ENCODE data around the gene USP17L10.
"Not testable (repeated sequence)": the region's sequence is repeated elsewhere in the genome, so short reads cannot be mapped to it uniquely, and the experiment has no call there.

Gene USP17L10

GRCh38 chr4:9243579-9243978 lies 33.1 kb downstream of the USP17L10 start, which contains the start of gene USP17L17:
Gene USP17L17 (plus strand): TSS chr4:9243879. CDS start chr4:9243879, 0 bp downstream.
- H3K9me3 ChIP-seq (ENCODE audit: control insufficient read depth in 1 of 2, low read length in 2 of 2); H3K9ac ChIP-seq (ENCODE audit: low read depth in 1 of 2, low read length in 2 of 2); H3K36me3 ChIP-seq (ENCODE audit: control insufficient read depth in 1 of 2, insufficient read depth in 2 of 2, low read length in 2 of 2); H3K27me3 ChIP-seq (ENCODE audit: control insufficient read depth in 1 of 2, insufficient read depth in 2 of 2, low read length in 2 of 2); H3K4me3 ChIP-seq (ENCODE audit: low read depth in 1 of 2, low read length in 2 of 2); H3K27ac ChIP-seq (ENCODE audit: low read depth, low read length); H3K4me1 ChIP-seq (ENCODE audit: control insufficient read depth in 1 of 2, insufficient read depth in 2 of 2, low read length in 2 of 2): not testable (repeated sequence)

- H3K36me3 ChIP-seq (ENCODE audit: control insufficient read depth in 1 of 2, insufficient read depth in 2 of 2, low read length in 2 of 2); H3K4me1 ChIP-seq (ENCODE audit: control insufficient read depth in 1 of 2, insufficient read depth in 2 of 2, low read length in 2 of 2); H3K9me3 ChIP-seq (ENCODE audit: control insufficient read depth in 1 of 2, low read length in 2 of 2); H3K27ac ChIP-seq (ENCODE audit: low read depth, low read length); H3K9ac ChIP-seq (ENCODE audit: low read depth in 1 of 2, low read length in 2 of 2); H3K4me3 ChIP-seq (ENCODE audit: low read depth in 1 of 2, low read length in 2 of 2); H3K27me3 ChIP-seq (ENCODE audit: control insufficient read depth in 1 of 2, insufficient read depth in 2 of 2, low read length in 2 of 2): not testable (repeated sequence)
Measured at GRCh38 chr4:9247953-9248680, 37.7 kb downstream of the USP17L10 start, which contains the start of gene USP17L18. Gene USP17L18 (plus strand): TSS chr4:9248630. CDS start chr4:9248630, 0 bp downstream.

GRCh38 chr4:9253078-9253477 lies 42.6 kb downstream of the USP17L10 start, which contains the start of gene USP17L19:
Gene USP17L19 (plus strand): TSS chr4:9253378. CDS start chr4:9253378, 0 bp downstream.
- not testable (repeated sequence) for H3K36me3 ChIP-seq (ENCODE audit: control insufficient read depth in 1 of 2, insufficient read depth in 2 of 2, low read length in 2 of 2); H3K27me3 ChIP-seq (ENCODE audit: control insufficient read depth in 1 of 2, insufficient read depth in 2 of 2, low read length in 2 of 2); H3K4me1 ChIP-seq (ENCODE audit: control insufficient read depth in 1 of 2, insufficient read depth in 2 of 2, low read length in 2 of 2); H3K27ac ChIP-seq (ENCODE audit: low read depth, low read length); H3K4me3 ChIP-seq (ENCODE audit: low read depth in 1 of 2, low read length in 2 of 2); H3K9ac ChIP-seq (ENCODE audit: low read depth in 1 of 2, low read length in 2 of 2); H3K9me3 ChIP-seq (ENCODE audit: control insufficient read depth in 1 of 2, low read length in 2 of 2)

- H3K4me3 ChIP-seq (ENCODE audit: low read depth in 1 of 2, low read length in 2 of 2); H3K27ac ChIP-seq (ENCODE audit: low read depth, low read length); H3K36me3 ChIP-seq (ENCODE audit: control insufficient read depth in 1 of 2, insufficient read depth in 2 of 2, low read length in 2 of 2); H3K4me1 ChIP-seq (ENCODE audit: control insufficient read depth in 1 of 2, insufficient read depth in 2 of 2, low read length in 2 of 2); H3K9ac ChIP-seq (ENCODE audit: low read depth in 1 of 2, low read length in 2 of 2); H3K9me3 ChIP-seq (ENCODE audit: control insufficient read depth in 1 of 2, low read length in 2 of 2); H3K27me3 ChIP-seq (ENCODE audit: control insufficient read depth in 1 of 2, insufficient read depth in 2 of 2, low read length in 2 of 2): not testable (repeated sequence)
Measured at GRCh38 chr4:9257824-9258223, 47.4 kb downstream of the USP17L10 start, which contains the start of gene USP17L20. Gene USP17L20 (plus strand): TSS chr4:9258124. CDS start chr4:9258124, 0 bp downstream.
